HG02885 (cell line): ENCODE results near the gene LPAR2.
"Not testable (repeated sequence)": the region's sequence is repeated elsewhere in the genome, so short reads cannot be mapped to it uniquely, and the experiment has no call there.

Experiments
- ATAC-seq: cut with Tn5 transposase; IDR thresholded peaks from one replicate; pipeline ENCODE4 v1.9.1; 2021; ENCODE audit warnings: mild to moderate bottlenecking; ENCODE audit not compliant: unreplicated experiment, poor library complexity

The LPAR2 gene

GRCh38 chr19:19602136-19602712, 25.8 kb downstream of the LPAR2 start:
- no peak for ATAC-seq

GRCh38 chr19:19600793-19601330, 27.2 kb downstream of the LPAR2 start:
- no peak for ATAC-seq

GRCh38 chr19:19598728-19599451, 29.1 kb downstream of the LPAR2 start:
- ATAC-seq: not testable (repeated sequence)

- ATAC-seq: peak; percentile 60
Measured at GRCh38 chr19:19597809-19598306, 30.2 kb downstream of the LPAR2 start.

GRCh38 chr19:19595171-19595701, 32.8 kb downstream of the LPAR2 start:
- ATAC-seq: no peak

GRCh38 chr19:19594381-19594780, 33.6 kb downstream of the LPAR2 start:
- ATAC-seq: no peak

- ATAC-seq: no peak
Measured at GRCh38 chr19:19592690-19593089, 35.3 kb downstream of the LPAR2 start.

- ATAC-seq: peak; percentile 77
Measured at GRCh38 chr19:19591133-19591825, 36.7 kb downstream of the LPAR2 start.

GRCh38 chr19:19588546-19588945, 39.5 kb downstream of the LPAR2 start:
- no peak for ATAC-seq

GRCh38 chr19:19587771-19588170, 40.2 kb downstream of the LPAR2 start:
- no peak for ATAC-seq

- no peak for ATAC-seq
Measured at GRCh38 chr19:19584356-19584755, 43.7 kb downstream of the LPAR2 start.

- no peak for ATAC-seq
Measured at GRCh38 chr19:19582471-19582870, 45.5 kb downstream of the LPAR2 start.

GRCh38 chr19:19581391-19581790, 46.6 kb downstream of the LPAR2 start:
- ATAC-seq: no peak

GRCh38 chr19:19580418-19580817, 47.6 kb downstream of the LPAR2 start:
- no peak for ATAC-seq

- no peak for ATAC-seq
Measured at GRCh38 chr19:19579533-19580361, 48.3 kb downstream of the LPAR2 start.

GRCh38 chr19:19578252-19578651, 49.8 kb downstream of the LPAR2 start:
- ATAC-seq: no peak

GRCh38 chr19:19575411-19575810, 52.6 kb downstream of the LPAR2 start:
- no peak for ATAC-seq
